Chondrocyte (in vitro differentiated cells): ENCODE data around the gene RGL4. TPM values are rescaled to one million over a fixed set of nuclear protein-coding genes. Genes with fewer than 3 reads are reported as not detected.

Experiments used
- DNase-seq: peaks from one replicate; pipeline ENCODE4 v3.0.0; 2021; ENCODE audit warnings: mixed read lengths, low spot score
- H3K27ac Mint-ChIP-seq: one replicate; pipeline ENCODE4 v1.8.0; 2021; ENCODE audit warnings: mild to moderate bottlenecking, moderate library complexity, mixed read lengths; ENCODE audit not compliant: unreplicated experiment
- H3K27me3 Mint-ChIP-seq: 2 replicates; pipeline ENCODE4 v1.8.0; 2021; ENCODE audit warnings: low read depth, mixed read lengths
- H3K36me3 Mint-ChIP-seq: 2 replicates; pipeline ENCODE4 v1.8.0; 2021; ENCODE audit warnings: low read depth, mixed read lengths
- H3K4me1 Mint-ChIP-seq: 2 replicates; pipeline ENCODE4 v1.8.0; 2021; ENCODE audit warnings: low read depth, mild to moderate bottlenecking, mixed read lengths
- H3K4me3 Mint-ChIP-seq: one replicate; pipeline ENCODE4 v1.8.0; 2021; ENCODE audit warnings: mild to moderate bottlenecking, moderate library complexity, mixed read lengths; ENCODE audit not compliant: unreplicated experiment
- H3K9me3 Mint-ChIP-seq: 2 replicates; pipeline ENCODE4 v1.8.0; 2021; ENCODE audit warnings: low read depth, mixed read lengths
- total RNA-seq: library from RNA; stranded (reverse); gene quantifications from 3 replicates; pipeline ENCODE4 v1.2.1, GENCODE V29; 2021
- TF ChIP-seq, protein P1 (sequence below): fragments of 200-600 bp; sonication (generic); IDR thresholded peaks from 2 replicates; pipeline ENCODE4 v1.5.0; 2021; ENCODE audit warnings: antibody characterized with exemption, mild to moderate bottlenecking, moderate library complexity

RGL4 gene
- total RNA-seq, 1 donor from 2014 or later = not detected

DNA sequence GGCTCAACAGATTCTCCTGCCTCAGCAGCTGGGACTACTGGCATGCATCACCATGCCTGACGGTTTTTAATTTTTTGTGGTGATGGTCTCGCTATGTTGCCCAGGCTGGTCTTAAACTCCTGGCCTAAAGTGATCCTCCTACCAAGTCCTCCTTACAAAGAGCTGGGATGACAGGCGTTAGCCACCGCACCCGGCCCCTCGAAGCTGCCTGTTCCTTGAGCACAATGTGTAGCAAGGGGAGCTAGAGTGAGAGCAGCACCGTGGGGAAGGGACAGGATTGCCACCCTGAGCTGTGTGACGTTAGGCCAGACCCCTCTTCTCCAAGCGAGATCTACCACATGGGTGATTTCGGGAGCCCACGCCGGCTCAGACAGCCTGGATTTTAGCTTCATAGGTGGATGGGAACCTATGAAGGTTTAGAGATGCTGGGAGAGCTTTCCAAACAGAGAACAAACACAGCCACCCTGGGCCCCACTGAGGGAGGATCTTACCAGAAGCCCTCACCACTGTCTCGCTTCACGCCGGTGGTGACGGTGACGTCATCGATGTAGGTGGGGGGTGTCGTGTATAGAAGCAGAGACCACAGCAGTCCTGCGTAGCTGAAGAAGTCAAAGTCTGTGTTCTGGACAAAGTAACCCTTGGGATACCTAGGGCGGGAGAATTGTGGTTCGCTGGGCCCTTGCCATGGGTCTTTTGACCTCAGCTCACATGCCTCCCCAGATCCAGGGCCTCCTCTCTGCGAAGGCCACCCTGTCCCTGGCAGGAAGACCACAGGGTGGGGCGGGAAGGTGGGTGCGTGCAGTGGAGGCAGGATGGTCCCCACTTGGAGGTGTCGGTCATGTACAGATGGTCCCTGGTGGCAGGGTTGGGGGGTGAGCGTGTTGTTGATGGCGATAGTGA lies 23.1 kb downstream of the RGL4 start:
- Mint-ChIP-seq H3K4me1 (peaks cover 7% of the 10 kb centered on the region), H3K27me3 (no peaks in the 10 kb centered on the region), H3K27ac (no peak overlapping the region), H3K4me3 (no peak overlapping the region), H3K9me3 (no peaks in the 10 kb centered on the region), H3K36me3 (peaks cover 30% of the 10 kb centered on the region)
- DNase-seq = no peak
- TF ChIP-seq, protein P1, sequence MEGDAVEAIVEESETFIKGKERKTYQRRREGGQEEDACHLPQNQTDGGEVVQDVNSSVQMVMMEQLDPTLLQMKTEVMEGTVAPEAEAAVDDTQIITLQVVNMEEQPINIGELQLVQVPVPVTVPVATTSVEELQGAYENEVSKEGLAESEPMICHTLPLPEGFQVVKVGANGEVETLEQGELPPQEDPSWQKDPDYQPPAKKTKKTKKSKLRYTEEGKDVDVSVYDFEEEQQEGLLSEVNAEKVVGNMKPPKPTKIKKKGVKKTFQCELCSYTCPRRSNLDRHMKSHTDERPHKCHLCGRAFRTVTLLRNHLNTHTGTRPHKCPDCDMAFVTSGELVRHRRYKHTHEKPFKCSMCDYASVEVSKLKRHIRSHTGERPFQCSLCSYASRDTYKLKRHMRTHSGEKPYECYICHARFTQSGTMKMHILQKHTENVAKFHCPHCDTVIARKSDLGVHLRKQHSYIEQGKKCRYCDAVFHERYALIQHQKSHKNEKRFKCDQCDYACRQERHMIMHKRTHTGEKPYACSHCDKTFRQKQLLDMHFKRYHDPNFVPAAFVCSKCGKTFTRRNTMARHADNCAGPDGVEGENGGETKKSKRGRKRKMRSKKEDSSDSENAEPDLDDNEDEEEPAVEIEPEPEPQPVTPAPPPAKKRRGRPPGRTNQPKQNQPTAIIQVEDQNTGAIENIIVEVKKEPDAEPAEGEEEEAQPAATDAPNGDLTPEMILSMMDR = no peak

DNA sequence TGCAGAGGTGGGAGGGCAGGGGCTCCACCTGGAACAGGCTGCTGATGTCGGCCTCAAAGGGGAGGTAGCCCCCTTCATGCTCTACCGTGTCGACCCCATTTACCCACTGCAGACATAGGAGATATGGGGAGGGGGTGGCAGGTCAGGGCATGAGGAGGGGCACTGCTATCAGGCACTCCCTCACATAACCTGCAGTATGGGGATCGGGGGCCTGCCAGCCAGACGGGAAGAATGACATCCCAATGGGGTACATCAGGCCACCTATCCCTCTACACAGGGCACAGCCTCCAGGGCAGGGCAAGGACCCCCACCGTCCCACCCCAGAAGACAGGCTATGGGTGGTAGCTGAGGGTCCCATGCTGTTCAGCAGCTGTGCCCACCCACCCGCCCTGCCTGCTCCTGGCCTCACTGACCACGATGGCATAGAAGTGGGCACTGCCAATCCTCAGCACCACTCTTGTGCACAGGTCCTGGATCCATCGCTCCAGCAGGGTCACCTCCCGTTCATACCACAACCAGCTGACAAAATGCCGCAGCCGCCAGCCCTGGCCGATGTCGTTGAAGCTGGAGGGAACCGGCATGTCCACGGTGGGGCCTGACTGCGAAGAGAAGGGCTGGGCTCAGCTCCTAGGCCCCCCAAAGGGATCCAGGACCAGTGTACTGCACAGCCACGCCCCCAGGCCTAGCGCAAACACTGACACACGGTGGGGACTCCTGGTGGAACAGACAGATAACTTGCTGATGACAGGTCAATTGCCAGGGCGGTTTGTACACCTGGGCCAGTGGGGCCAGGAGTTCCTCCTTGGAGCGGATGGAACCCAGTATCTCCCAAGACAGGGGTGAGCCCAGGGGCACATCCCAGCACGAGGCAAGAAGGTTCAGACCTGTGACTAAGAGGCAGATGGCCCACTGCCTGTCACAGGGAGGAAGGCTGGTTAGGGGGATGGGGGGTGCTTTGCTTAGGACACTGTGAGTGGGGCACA lies 24.1 kb downstream of the RGL4 start:
- peaks cover 23% of the 10 kb centered on the region for H3K36me3 Mint-ChIP-seq
- H3K4me1 Mint-ChIP-seq = peaks cover 7% of the 10 kb centered on the region
- peak overlapping the region; percentile 45 for H3K4me3 Mint-ChIP-seq
- no peak for DNase-seq
- H3K27ac Mint-ChIP-seq = no peak overlapping the region
- no peaks in the 10 kb centered on the region for H3K27me3 Mint-ChIP-seq
- TF ChIP-seq, protein P1 = no peak
- no peaks in the 10 kb centered on the region for H3K9me3 Mint-ChIP-seq

GRCh38 chr22:23715806-23716375 lies 25.1 kb downstream of the RGL4 start:
- TF ChIP-seq, protein P1 = no peak
- no peaks in the 10 kb centered on the region for H3K27me3 Mint-ChIP-seq
- peaks cover 7% of the 10 kb centered on the region for H3K4me1 Mint-ChIP-seq
- no peaks in the 10 kb centered on the region for H3K9me3 Mint-ChIP-seq
- H3K36me3 Mint-ChIP-seq = peaks cover 14% of the 10 kb centered on the region
- H3K4me3 Mint-ChIP-seq = peak overlapping the region; percentile 73
- DNase-seq = no peak
- no peak overlapping the region for H3K27ac Mint-ChIP-seq

DNA sequence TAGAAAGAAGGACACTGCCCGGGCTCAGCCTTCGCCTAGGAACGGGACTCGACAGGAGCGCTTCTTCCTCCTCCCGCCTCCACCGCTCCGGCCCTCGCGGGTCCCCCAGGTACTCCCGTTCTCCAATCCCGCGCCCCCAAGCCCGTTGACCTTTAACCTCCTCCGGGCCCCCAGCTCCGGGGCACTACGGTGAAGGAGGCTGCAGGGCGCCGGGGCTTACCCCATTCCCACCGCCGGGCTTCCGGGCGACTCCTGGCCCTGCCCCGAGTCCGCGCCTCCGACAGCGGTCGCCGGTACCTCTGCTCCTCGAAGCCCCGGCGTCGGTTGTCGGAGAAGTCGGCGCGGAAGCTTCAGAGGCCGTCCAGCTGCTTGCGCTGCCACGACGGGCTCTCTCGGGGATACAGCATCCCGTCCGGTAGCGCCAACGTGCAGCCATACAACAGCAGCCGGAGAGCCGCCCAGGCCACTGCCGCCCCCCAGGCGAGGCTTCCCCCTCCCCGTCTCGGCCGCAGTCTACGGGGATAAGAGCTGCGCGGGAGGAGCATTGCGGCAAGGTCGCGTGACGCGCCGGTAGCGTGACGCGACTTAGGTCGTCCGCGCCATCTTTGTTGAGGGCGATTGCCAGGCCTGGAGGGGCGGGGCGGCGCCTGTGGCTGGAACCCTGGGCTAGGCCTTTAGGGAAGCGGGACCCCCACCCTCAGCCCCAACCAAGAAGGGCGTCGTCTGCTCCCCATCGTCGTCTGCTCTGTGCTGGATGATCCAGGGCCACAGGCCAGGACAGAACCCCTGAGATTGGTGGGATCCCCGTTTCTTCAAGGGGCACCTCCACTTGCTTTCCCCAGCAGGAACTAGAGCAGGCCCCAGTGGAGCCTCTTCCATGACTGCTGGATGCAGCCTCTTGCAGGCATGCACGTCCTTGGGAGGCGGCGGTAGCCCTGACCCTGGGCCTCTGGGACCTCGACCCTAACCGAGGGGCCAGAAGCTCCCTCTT lies 26.3 kb downstream of the RGL4 start:
- Mint-ChIP-seq H3K9me3 (no peaks in the 10 kb centered on the region), H3K4me1 (peaks cover 7% of the 10 kb centered on the region), H3K36me3 (peaks cover 9% of the 10 kb centered on the region), H3K4me3 (peak overlapping the region; percentile 73), H3K27me3 (no peaks in the 10 kb centered on the region), H3K27ac (peak overlapping the region; percentile 74)
- TF ChIP-seq, protein P1 = peak; percentile 14
- no peak for DNase-seq
